Cardiac muscle cell (in vitro differentiated cells and primary cell): ENCODE data around the gene SGMS2. TPM values are rescaled to one million over a fixed set of nuclear protein-coding genes. Genes with fewer than 3 reads are reported as not detected.
"Not testable (repeated sequence)": the region's sequence is repeated elsewhere in the genome, so short reads cannot be mapped to it uniquely, and the experiment has no call there.

Experiments used
- DNase-seq, 2 donors: peaks; one replicate each; pipeline versions ENCODE4 v3.0.0 to v3.0.0-alpha.2; 2010 to 2017; ENCODE audit warnings: low read depth in 1 of 2, low spot score in 1 of 2
- H3K27ac ChIP-seq: fragments of 200-600 bp; sonication (generic); 2 replicates; pipeline ENCODE4 v1.5.1; 2016
- H3K27me3 ChIP-seq: fragments of 200-600 bp; sonication (generic); 2 replicates; pipeline ENCODE4 v1.6.0; 2016; ENCODE audit warnings: control low read depth
- H3K36me3 ChIP-seq: fragments of 200-600 bp; sonication (generic); 2 replicates; pipeline ENCODE4 v1.5.1; 2016; ENCODE audit warnings: control low read depth
- H3K4me1 ChIP-seq: fragments of 200-600 bp; sonication (generic); 2 replicates; pipeline ENCODE4 v1.8.1; 2017; ENCODE audit warnings: low read depth, mild to moderate bottlenecking, mixed run types
- H3K4me3 ChIP-seq: fragments of 200-600 bp; sonication (generic); 2 replicates; pipeline ENCODE4 v1.5.1; 2016; ENCODE audit warnings: mild to moderate bottlenecking
- H3K9me3 ChIP-seq: fragments of 200-600 bp; sonication (generic); 2 replicates; pipeline ENCODE4 v1.5.1; 2017; ENCODE audit warnings: low read depth, mild to moderate bottlenecking, control low read depth
- CTCF ChIP-seq: IDR thresholded peaks from 2 replicates; pipeline ENCODE4 v1.5.1; 2012; ENCODE audit warnings: low read depth, mild to moderate bottlenecking, low read length
- polyA plus RNA-seq: library from polyadenylated mRNA; unstranded; fragments of >200 nt; fragmentation: Nextera tagmentation; extraction: Ambion mirVana; gene quantifications from 2 replicates; pipeline ENCODE4 v1.2.1, GENCODE V29; 2016
- total RNA-seq: library from RNA; depleted of rRNA; stranded (reverse); fragments of >200 nt; gene quantifications from 2 replicates; pipeline ENCODE4 v1.2.3, GENCODE V29; 2016

SGMS2 gene
- total and polyA plus RNA-seq, 2 experiments from 2014 or later, result 0.89 to 3.3 TPM

GRCh38 chr4:107901213-107901934 is 76.6 kb downstream of the SGMS2 start:
- no peak overlapping the region for H3K27ac ChIP-seq
- no peak for DNase-seq
- H3K4me1 ChIP-seq, result no peaks in the 10 kb centered on the region
- no peaks in the 10 kb centered on the region for H3K36me3 ChIP-seq
- no peaks in the 10 kb centered on the region for H3K27me3 ChIP-seq
- no peak for TF ChIP-seq CTCF
- H3K4me3 ChIP-seq, result no peak overlapping the region
- no peaks in the 10 kb centered on the region for H3K9me3 ChIP-seq

- no peak for TF ChIP-seq CTCF
- no peak for DNase-seq
- Histone ChIP-seq H3K4me1 (no peaks in the 10 kb centered on the region), H3K9me3 (no peaks in the 10 kb centered on the region), H3K36me3 (no peaks in the 10 kb centered on the region), H3K27me3 (no peaks in the 10 kb centered on the region), H3K27ac (no peak overlapping the region), H3K4me3 (no peak overlapping the region)
These were observed 78.0 kb downstream of the SGMS2 start for GRCh38 chr4:107902715-107903114.

- not testable (repeated sequence) for DNase-seq, H3K27ac ChIP-seq, H3K4me1 ChIP-seq, H3K9me3 ChIP-seq, H3K36me3 ChIP-seq, H3K4me3 ChIP-seq, H3K27me3 ChIP-seq
These were observed 80.3 kb downstream of the SGMS2 start for GRCh38 chr4:107905082-107905481.

- no peak for DNase-seq
- Histone ChIP-seq H3K4me1 (no peaks in the 10 kb centered on the region), H3K4me3 (no peak overlapping the region), H3K27ac (no peak overlapping the region), H3K36me3 (no peaks in the 10 kb centered on the region), H3K9me3 (no peaks in the 10 kb centered on the region), H3K27me3 (no peaks in the 10 kb centered on the region)
- no peak for TF ChIP-seq CTCF
These were observed 81.8 kb downstream of the SGMS2 start for GRCh38 chr4:107906458-107907100.

- Histone ChIP-seq H3K4me1 (no peaks in the 10 kb centered on the region), H3K27ac (no peak overlapping the region), H3K4me3 (no peak overlapping the region), H3K27me3 (no peaks in the 10 kb centered on the region), H3K36me3 (no peaks in the 10 kb centered on the region), H3K9me3 (no peaks in the 10 kb centered on the region)
- DNase-seq, result no peak
- TF ChIP-seq CTCF, result no peak
These were observed 83.6 kb downstream of the SGMS2 start for GRCh38 chr4:107908377-107908776.

GRCh38 chr4:107913283-107913899 is 88.7 kb downstream of the SGMS2 start:
- DNase-seq, result peak; percentile 76 to 88
- Histone ChIP-seq H3K4me3 (no peak overlapping the region), H3K27me3 (no peaks in the 10 kb centered on the region), H3K4me1 (no peaks in the 10 kb centered on the region), H3K27ac (no peak overlapping the region), H3K9me3 (no peaks in the 10 kb centered on the region), H3K36me3 (no peaks in the 10 kb centered on the region)
- peak; percentile 57 for TF ChIP-seq CTCF
